ENCODE results near the gene SMYD3. TPM values are rescaled to one million over a fixed set of nuclear protein-coding genes. Genes with fewer than 3 reads are reported as not detected.

Gene SMYD3
- total and polyA plus RNA-seq, 2 of the 4 experiments (the other 2 are of a cell fraction): 26.5 to 37.6 TPM

GRCh38 chr1:246291127-246291526 is 216.0 kb downstream of the SMYD3 start:
- Histone ChIP-seq H2BK20ac (ENCODE audit: low read depth, low read length) (no peak overlapping the region), H3K4me1 (ENCODE audit: control insufficient read depth, insufficient read depth, low read length) (no peaks in the 10 kb centered on the region; the same call in 1 of the 2 replicates), H3K4me3 (ENCODE audit: insufficient read depth, low read depth, low read length) (no peak overlapping the region), H3K56ac (ENCODE audit: extremely low read depth, insufficient read depth, low read length) (no peak overlapping the region), H2AK9ac (replicated peaks; ENCODE audit: low read depth, low read length, poor library complexity) (no peak overlapping the region), H2AFZ (replicated peaks; ENCODE audit: low read length, poor library complexity) (no peak overlapping the region), H3K27me3 (ENCODE audit: control insufficient read depth, insufficient read depth, low read length) (no peaks in the 10 kb centered on the region), H4K8ac (ENCODE audit: low read depth in 2 of 2, low read length in 2 of 2) (no peak overlapping the region), H4K20me1 (ENCODE audit: insufficient read depth, low read length) (no peaks in the 10 kb centered on the region), H3K9me3 (ENCODE audit: control insufficient read depth, insufficient read depth, low read length) (no peaks in the 10 kb centered on the region), H4K91ac (ENCODE audit: insufficient read depth, low read depth, low read length) (no peak overlapping the region), H4K5ac (ENCODE audit: low read depth, low read length) (no peak overlapping the region), H3K18ac (ENCODE audit: low read depth, low read length) (no peak overlapping the region), H3K79me1 (ENCODE audit: low read depth in 1 of 2, low read length in 2 of 2) (peaks cover 0 to 3% of the 10 kb centered on the region in 2 experiments; a peak in 1 of 4 replicates), H2BK120ac (ENCODE audit: low read depth, low read length) (no peak overlapping the region), H3K23ac (ENCODE audit: low read depth, low read length) (no peak overlapping the region), H2BK15ac (ENCODE audit: low read depth, low read length) (no peak overlapping the region), H3K14ac (replicated peaks; ENCODE audit: low read depth, low read length) (no peak overlapping the region), H3K4me2 (ENCODE audit: low read depth, low read length) (no peak overlapping the region), H3K27ac (ENCODE audit: insufficient read depth, low read length) (no peak overlapping the region), H3K9me1 (ENCODE audit: insufficient read depth, low read length) (no peaks in the 10 kb centered on the region), H2BK5ac (ENCODE audit: low read depth, low read length, poor library complexity, severe bottlenecking) (no peak overlapping the region), H2AK5ac (ENCODE audit: low read depth, low read length) (no peak overlapping the region), H3K9ac (ENCODE audit: low read depth, low read length) (no peak overlapping the region), H3K36me3 (ENCODE audit: control insufficient read depth, insufficient read depth, low read length) (no peaks in the 10 kb centered on the region), H3K4ac (ENCODE audit: low read depth, low read length) (no peak overlapping the region)
- dilution Hi-C loops (cut with HindIII; ENCODE audit: low sequenced_read_pairs, unreplicated experiment): no loop called here
- POLR2A ChIA-PET (ENCODE audit: unreplicated experiment): no interaction called here
- ATAC-seq (ENCODE audit: low read depth): no peak
- CTCF ChIA-PET: no interaction called here
- DNase-seq: no peak
- in situ Hi-C loops (cut with MboI; ENCODE audit: low sequenced_read_pairs): no loop called here
- no CpG with 5 or more reads among the region's 4 CpGs for WGBS, 2 experiments (ENCODE audit: extremely low coverage in 2 of 2, insufficient read length in 1 of 2)
- BruUV-seq (replicated peaks): no TSS peak
- TF ChIP-seq RFX5 (IDR thresholded peaks at IDR 0.05; ENCODE audit: low read depth, low read length) (no peak), SMC3 (IDR thresholded peaks at IDR 0.05; ENCODE audit: low read depth, low read length) (no peak), RCOR1 (IDR thresholded peaks at IDR 0.05; ENCODE audit: insufficient replicate concordance, low read length) (no peak), CHD1 (IDR thresholded peaks at IDR 0.05; ENCODE audit: low read depth, low read length) (no peak), BHLHE40 (IDR thresholded peaks at IDR 0.05; ENCODE audit: low read depth, low read length) (no peak), NFE2L2 (IDR thresholded peaks at IDR 0.05; ENCODE audit: low read depth, low read length) (no peak), POLR2A (IDR thresholded peaks at IDR 0.05; ENCODE audit: low read depth, low read length) (no peak), MAFK (IDR thresholded peaks at IDR 0.05; ENCODE audit: low read depth, low read length) (no peak), CTCF (conservative IDR thresholded peaks at IDR 0.05; ENCODE audit: low read depth, low read length) (no peak), FOS (IDR thresholded peaks at IDR 0.05; ENCODE audit: low read depth, low read length) (no peak), MAZ (IDR thresholded peaks at IDR 0.05; ENCODE audit: borderline replicate concordance, low read depth, low read length) (no peak), RAD21 (IDR thresholded peaks at IDR 0.05; ENCODE audit: low read length) (no peak), CEBPB (IDR thresholded peaks at IDR 0.05; ENCODE audit: low read depth, low read length) (no peak), ELK1 (IDR thresholded peaks at IDR 0.05; ENCODE audit: borderline replicate concordance, low read depth, low read length) (no peak)
- intact Hi-C loops (cut with micrococcal nuclease): no loop called here
